MCF 10A (cell line): Measurements from ENCODE around the gene EXOSC10. TPM values are rescaled to one million over a fixed set of nuclear protein-coding genes. Genes with fewer than 3 reads are reported as not detected.

Experiments
- BruUV-seq: library from RNA; stranded (reverse); fragments of 400-500 nt; replicated peaks from 2 replicates; lab custom pipeline; 2021; lab: Mats Ljungman, UMichigan
- CTCF ChIA-PET: fragments of 300-600 bp; sonication (Branson Sonifier 250); formaldehyde crosslinking; extraction: SDS; loops from one replicate; lab custom pipeline; 2021; ENCODE audit warnings: antibody characterized with exemption, inconsistent platforms; lab: Yijun Ruan, JAX
- POLR2A ChIA-PET: fragments of 300-600, 350-650 bp; sonication (Branson Sonifier 250); formaldehyde crosslinking; extraction: SDS; loops from one replicate; lab custom pipeline; 2020; ENCODE audit warnings: antibody characterized with exemption, inconsistent platforms; lab: Yijun Ruan, JAX
- DNase-seq: peaks from one replicate; pipeline ENCODE4 v3.0.0-alpha.2; 2018; ENCODE audit not compliant: unreplicated experiment
- H3K27ac Mint-ChIP-seq: one replicate; pipeline ENCODE4 v1.8.0; 2022; ENCODE audit warnings: mild to moderate bottlenecking, low read depth, mixed read lengths; ENCODE audit not compliant: unreplicated experiment
- H3K27me3 Mint-ChIP-seq: one replicate; pipeline ENCODE4 v1.8.0; 2022; ENCODE audit warnings: mixed read lengths; ENCODE audit not compliant: insufficient read depth, unreplicated experiment
- H3K36me3 Mint-ChIP-seq: one replicate; pipeline ENCODE4 v1.8.0; 2022; ENCODE audit warnings: mild to moderate bottlenecking, moderate library complexity, mixed read lengths; ENCODE audit not compliant: insufficient read depth, unreplicated experiment
- H3K4me1 Mint-ChIP-seq: one replicate; pipeline ENCODE4 v1.8.0; 2022; ENCODE audit warnings: mixed read lengths; ENCODE audit not compliant: insufficient read depth, unreplicated experiment
- H3K4me3 Mint-ChIP-seq: one replicate; pipeline ENCODE4 v1.8.0; 2022; ENCODE audit warnings: mild to moderate bottlenecking, moderate library complexity, mixed read lengths; ENCODE audit not compliant: unreplicated experiment
- H3K9me3 Mint-ChIP-seq: one replicate; pipeline ENCODE4 v1.8.0; 2022; ENCODE audit warnings: mixed read lengths; ENCODE audit not compliant: unreplicated experiment
- CTCF ChIP-seq: fragments of 200-600 bp; IDR thresholded peaks from one replicate; pipeline ENCODE4 v1.8.0; 2022; ENCODE audit warnings: antibody characterized with exemption, mild to moderate bottlenecking; ENCODE audit not compliant: unreplicated experiment
- intact Hi-C: fragments of 100-400 bp; cut with micrococcal nuclease; formaldehyde crosslinking; loops from 2 replicates; pipeline ENCODE4 v1.14.1; 2022
- total RNA-seq: library from RNA; stranded (reverse); gene quantifications from 2 replicates; pipeline ENCODE4 v1.2.3, GENCODE V29; 2022

Gene EXOSC10
- total RNA-seq, 1 experiment from 2014 or later, result 65.1 TPM

DNA sequence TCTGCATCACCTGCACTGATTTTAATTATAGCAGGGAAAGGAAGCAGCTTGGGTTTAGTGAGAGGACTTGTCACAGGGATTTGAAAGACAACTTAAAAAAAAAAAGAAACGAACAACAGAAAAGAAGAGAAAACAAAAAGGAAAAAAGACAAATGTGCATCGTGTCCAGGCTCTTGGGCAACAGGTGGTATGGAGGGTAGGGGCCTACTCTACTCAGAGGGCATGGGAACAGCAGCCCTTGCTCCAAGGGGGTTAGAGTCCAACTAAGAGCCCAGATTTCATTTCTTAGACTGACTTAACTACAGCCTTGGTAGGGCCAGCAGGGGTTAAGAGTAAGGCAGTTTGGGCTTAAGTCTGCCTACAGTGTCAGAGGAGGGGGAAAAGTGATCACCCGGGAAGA is 15.3 kb upstream of the EXOSC10 start:
- no peak for TF ChIP-seq CTCF
- H3K4me3 Mint-ChIP-seq, result no peak overlapping the region
- H3K9me3 Mint-ChIP-seq, result no peaks in the 10 kb centered on the region
- peaks cover 85% of the 10 kb centered on the region for H3K36me3 Mint-ChIP-seq
- ChIA-PET POLR2A (no interaction called here), CTCF (no interaction called here)
- no peaks in the 10 kb centered on the region for H3K4me1 Mint-ChIP-seq
- intact Hi-C loops, result no loop called here
- no peak for DNase-seq
- H3K27me3 Mint-ChIP-seq, result no peaks in the 10 kb centered on the region
- no TSS peak for BruUV-seq
- H3K27ac Mint-ChIP-seq, result peak overlapping the region; percentile 49

GRCh38 chr1:11109047-11109760 is 9.5 kb upstream of the EXOSC10 start:
- H3K27ac Mint-ChIP-seq, result no peak overlapping the region
- no TSS peak for BruUV-seq
- POLR2A ChIA-PET, result interaction anchor here (1.2 to 2.1 kb wide), 2 partner anchors 10 to 11 kb away, joined by 3 to 11 read pairs; partner anchors contain the start of gene EXOSC10
- CTCF ChIA-PET, result interaction anchor here (0.8 to 1.0 kb wide), 2 partner anchors 72 to 74 kb away, joined by 3 read pairs; no protein-coding TSS in a partner anchor
- H3K9me3 Mint-ChIP-seq, result no peaks in the 10 kb centered on the region
- intact Hi-C loops, result loop anchor here (1.0 kb wide), 1 partner anchor 49 kb away; the partner anchor contains the start of gene SRM
- H3K4me3 Mint-ChIP-seq, result no peak overlapping the region
- no peaks in the 10 kb centered on the region for H3K4me1 Mint-ChIP-seq
- no peak for TF ChIP-seq CTCF
- H3K27me3 Mint-ChIP-seq, result no peaks in the 10 kb centered on the region
- no peak for DNase-seq
- peaks cover 88% of the 10 kb centered on the region for H3K36me3 Mint-ChIP-seq

DNA sequence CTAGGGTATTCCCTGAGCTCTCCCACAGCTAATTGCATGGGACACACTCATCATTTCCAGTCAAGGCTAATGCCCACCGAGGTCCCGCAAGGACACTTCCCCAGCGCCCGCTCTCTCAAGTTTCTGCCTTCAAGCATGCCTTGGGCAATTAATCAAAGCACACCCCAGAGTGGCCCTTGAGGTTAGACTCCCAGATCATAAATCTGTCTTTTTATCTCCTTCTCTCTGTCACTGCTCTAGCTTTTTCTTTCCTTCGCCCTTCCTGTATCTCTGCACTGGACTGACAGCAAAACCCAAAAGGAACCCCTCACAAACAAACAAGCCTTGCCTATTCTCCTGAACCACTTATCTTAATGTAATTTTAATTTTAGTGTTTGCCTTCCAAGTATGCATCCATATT is 7.9 kb upstream of the EXOSC10 start:
- Mint-ChIP-seq H3K4me1 (no peaks in the 10 kb centered on the region), H3K27ac (no peak overlapping the region), H3K36me3 (peaks cover 73% of the 10 kb centered on the region), H3K27me3 (no peaks in the 10 kb centered on the region), H3K9me3 (no peaks in the 10 kb centered on the region), H3K4me3 (no peak overlapping the region)
- intact Hi-C loops, result no loop called here
- POLR2A ChIA-PET, result interaction anchor here (2.1 kb wide), 1 partner anchor 9 kb away, joined by 11 read pairs; the partner anchor contains the start of gene EXOSC10
- CTCF ChIA-PET, result interaction anchor here (1.0 kb wide), 1 partner anchor 9 kb away, joined by 3 read pairs; no protein-coding TSS in a partner anchor
- TF ChIP-seq CTCF, result no peak
- DNase-seq, result no peak
- BruUV-seq, result no TSS peak

DNA sequence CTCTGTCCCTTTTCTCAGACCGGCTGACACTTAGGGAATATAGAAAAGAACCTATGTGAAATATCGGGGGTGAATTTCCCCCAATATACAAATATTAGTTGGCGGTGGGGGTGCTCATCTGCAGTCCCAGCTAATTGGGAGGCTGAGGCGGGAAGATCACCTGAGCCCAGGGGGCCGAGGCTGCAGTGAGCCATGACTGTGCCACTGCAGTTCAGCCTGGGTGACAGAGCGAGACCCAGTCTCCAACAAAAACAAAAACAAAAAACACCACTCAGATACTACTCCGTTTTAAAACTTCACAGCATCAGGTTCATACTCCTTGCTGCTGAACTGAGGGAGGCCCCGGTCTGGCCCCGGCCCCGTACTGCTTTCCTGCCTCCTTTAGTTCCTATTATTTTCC is 5.9 kb upstream of the EXOSC10 start:
- peaks cover 53% of the 10 kb centered on the region for H3K36me3 Mint-ChIP-seq
- ChIA-PET POLR2A (no interaction called here), CTCF (no interaction called here)
- no peaks in the 10 kb centered on the region for H3K9me3 Mint-ChIP-seq
- no peaks in the 10 kb centered on the region for H3K4me1 Mint-ChIP-seq
- intact Hi-C loops, result no loop called here
- H3K27me3 Mint-ChIP-seq, result no peaks in the 10 kb centered on the region
- no peak overlapping the region for H3K27ac Mint-ChIP-seq
- no peak overlapping the region for H3K4me3 Mint-ChIP-seq
- TF ChIP-seq CTCF, result no peak
- DNase-seq, result no peak
- BruUV-seq, result no TSS peak
